ENCODE data around the gene C1R. TPM values are rescaled to one million over a fixed set of nuclear protein-coding genes. Genes with fewer than 3 reads are reported as not detected.
"Not testable (repeated sequence)": the region's sequence is repeated elsewhere in the genome, so short reads cannot be mapped to it uniquely, and the experiment has no call there.

Gene C1R
- total RNA-seq, 1 experiment from 2014 or later: 11.5 TPM

DNA sequence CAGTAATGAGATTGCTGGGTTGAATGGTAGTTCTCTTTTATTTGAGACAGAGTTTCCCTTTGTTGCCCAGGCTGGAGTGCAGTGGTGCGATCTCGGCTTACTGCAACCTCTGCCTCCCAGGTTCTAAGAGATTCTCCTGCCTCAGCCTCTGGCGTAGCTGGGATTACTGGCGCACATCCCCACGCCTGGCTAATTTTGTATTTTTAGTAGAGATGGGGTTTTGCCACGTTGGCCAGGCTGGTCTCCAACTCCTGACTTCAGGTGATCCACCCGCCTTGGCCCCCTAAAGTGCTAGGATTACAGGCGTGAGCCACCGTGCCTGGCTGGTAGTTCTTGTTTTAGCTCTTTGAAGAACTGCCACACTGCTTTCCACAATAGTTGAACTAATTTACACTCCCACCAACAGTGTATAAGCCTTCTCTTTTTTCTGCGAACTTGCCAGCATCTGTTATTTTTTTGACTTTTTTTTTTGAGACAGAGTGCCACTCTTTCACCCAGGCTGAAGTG is 42.7 kb downstream of the C1R start:
- not testable (repeated sequence) for H3K23ac ChIP-seq (ENCODE audit: insufficient read length, low read depth, low read length); H3K27ac Mint-ChIP-seq; H2AK5ac ChIP-seq (ENCODE audit: insufficient read length, low read length); H2BK5ac ChIP-seq (ENCODE audit: insufficient read length, low read length); H3K4me2 ChIP-seq (ENCODE audit: insufficient read depth, insufficient read length, low read length); H4K20me1 ChIP-seq (ENCODE audit: control insufficient read depth, insufficient read depth, insufficient read length); H3K9ac ChIP-seq (ENCODE audit: extremely low read depth, insufficient read length, low read length); H3K4ac ChIP-seq (ENCODE audit: low read depth, low read length); H4K91ac ChIP-seq (ENCODE audit: insufficient read length, low read depth, low read length); H3K4me1 Mint-ChIP-seq; H2BK12ac ChIP-seq (ENCODE audit: insufficient read length, low read depth, low read length); H4K5ac ChIP-seq (ENCODE audit: insufficient read length, low read depth, low read length); H3K18ac ChIP-seq (ENCODE audit: insufficient read length, low read depth, low read length); H3K79me2 ChIP-seq (ENCODE audit: insufficient read depth, low read length); H3K23me2 ChIP-seq (ENCODE audit: insufficient read length, low read depth, low read length, poor library complexity, severe bottlenecking); H3K36me3 Mint-ChIP-seq (ENCODE audit: insufficient read depth in 1 of 3, low read depth in 3 of 3); H2AFZ ChIP-seq (ENCODE audit: low read length); H3K27ac ChIP-seq (ENCODE audit: insufficient read length, low read depth, low read length); H3K4me3 Mint-ChIP-seq; H3K9me3 Mint-ChIP-seq; H3K9me3 ChIP-seq (ENCODE audit: control insufficient read depth, low read depth, low read length); H3K79me1 ChIP-seq (ENCODE audit: insufficient read depth, low read depth, low read length, poor library complexity, severe bottlenecking); H2BK15ac ChIP-seq (ENCODE audit: low read depth, low read length); H2BK20ac ChIP-seq (ENCODE audit: low read depth, low read length, poor library complexity, severe bottlenecking); H3K27me3 Mint-ChIP-seq (ENCODE audit: low read depth); H3K4me1 ChIP-seq (ENCODE audit: insufficient read depth, low read length); H3K56ac ChIP-seq (ENCODE audit: insufficient read length, low read depth, low read length); H3K14ac ChIP-seq (ENCODE audit: insufficient read depth, low read length); H4K8ac ChIP-seq (replicated peaks; ENCODE audit: insufficient read length, low read depth, low read length); H3T11ph ChIP-seq (ENCODE audit: low read length); DNase-seq; H2BK120ac ChIP-seq (ENCODE audit: low read depth, low read length, poor library complexity, severe bottlenecking); H3K27me3 ChIP-seq (ENCODE audit: insufficient read depth, low read length)
- no CpG with 5 or more reads among the region's 10 CpGs for WGBS (ENCODE audit: extremely low coverage, insufficient read length, low lambda C conversion rate)

All from H9 (cell line).